Peyer's patch (tissue), 4 donors: ENCODE data around the gene MEF2C. TPM values are rescaled to one million over a fixed set of nuclear protein-coding genes. Genes with fewer than 3 reads are reported as not detected.
A peak's percentile ranks its signal among the peaks of the same experiment; 100 is the strongest.

Source experiments
- DNase-seq, 3 donors: peaks; one replicate each; pipeline ENCODE4 v3.0.0-alpha.2; 2017 to 2019
- H3K27ac ChIP-seq, 4 donors: fragments of 200-600 bp; sonication (generic); one replicate each; pipeline ENCODE4 v1.5.1; 2016 to 2019
- H3K27me3 ChIP-seq, 2 donors: fragments of 200-600 bp; sonication (generic); one replicate each; pipeline ENCODE4 v1.5.1; 2019
- H3K36me3 ChIP-seq, 3 donors: fragments of 200-600 bp; sonication (generic); one replicate each; pipeline ENCODE4 v1.5.1; 2016 to 2019
- H3K4me1 ChIP-seq, 4 donors: fragments of 200-600 bp; sonication (generic); one replicate each; pipeline ENCODE4 v1.5.1; 2016 to 2019
- H3K4me3 ChIP-seq, 4 donors: fragments of 200-600 bp; sonication (generic); 1 replicate in 3 of 4; 2 replicates in 1 of 4; pipeline ENCODE4 v1.5.1; 2016 to 2019; ENCODE audit warnings: mild to moderate bottlenecking in 1 of 4
- H3K9me3 ChIP-seq, 4 donors: fragments of 200-600 bp; sonication (generic); one replicate each; pipeline ENCODE4 v1.5.1; 2016 to 2019; ENCODE audit warnings: mild to moderate bottlenecking in 1 of 4
- CTCF ChIP-seq, 6 experiments: fragments of 450-650 bp in 4 of 6; fragments of 200-600 bp in 2 of 6; sonication (generic) in 1 of 6; IDR thresholded peaks; one replicate each; pipeline ENCODE4 v1.5.1; 2017 to 2019; ENCODE audit warnings: antibody characterized with exemption in 6 of 6, mild to moderate bottlenecking in 3 of 6, moderate library complexity in 1 of 6
- POLR2A ChIP-seq, 2 donors: fragments of 450-650 bp; IDR thresholded peaks; one replicate each; pipeline ENCODE4 v1.5.1; 2017; ENCODE audit warnings: antibody characterized with exemption in 2 of 2, mild to moderate bottlenecking in 2 of 2, moderate library complexity in 2 of 2
- total RNA-seq, 4 donors: library from RNA; depleted of rRNA; stranded (reverse); fragments of >200 nt; gene quantifications; one replicate each; pipeline ENCODE4 v1.1.0, GENCODE V29; 2016

Gene MEF2C
- total RNA-seq, 4 donors from 2014 or later, result 5.4 to 137 (median 14.4) TPM

- H3K27me3 ChIP-seq, result no peaks in the 10 kb centered on the region
- no peaks in the 10 kb centered on the region for H3K9me3 ChIP-seq
- no peak overlapping the region for H3K4me3 ChIP-seq
- peak overlapping the region in 2 of 4 donors; percentile 12 to 62 for H3K27ac ChIP-seq
- no peak for DNase-seq
- H3K4me1 ChIP-seq, result peaks cover 0 to 6% (median 0%) of the 10 kb centered on the region in 4 donors
- H3K36me3 ChIP-seq, result no peaks in the 10 kb centered on the region
- TF ChIP-seq CTCF (IDR thresholded peaks at IDR 0.05), result no peak
- no peak for TF ChIP-seq POLR2A (IDR thresholded peaks at IDR 0.05)
These were observed 62.4 kb downstream of the MEF2C start for GRCh38 chr5:88820581-88820980.

GRCh38 chr5:88819301-88819999 is 63.5 kb downstream of the MEF2C start:
- Histone ChIP-seq H3K36me3 (no peaks in the 10 kb centered on the region), H3K4me3 (no peak overlapping the region), H3K9me3 (no peaks in the 10 kb centered on the region), H3K4me1 (no peaks in the 10 kb centered on the region), H3K27ac (peak overlapping the region in 2 of 4 donors; percentile 12 to 57), H3K27me3 (no peaks in the 10 kb centered on the region)
- no peak for TF ChIP-seq POLR2A (IDR thresholded peaks at IDR 0.05)
- TF ChIP-seq CTCF (IDR thresholded peaks at IDR 0.05), result no peak
- no peak for DNase-seq

GRCh38 chr5:88818296-88818695 is 64.7 kb downstream of the MEF2C start:
- no peak for TF ChIP-seq CTCF (IDR thresholded peaks at IDR 0.05)
- TF ChIP-seq POLR2A (IDR thresholded peaks at IDR 0.05), result no peak
- DNase-seq, result no peak
- Histone ChIP-seq H3K27me3 (no peaks in the 10 kb centered on the region), H3K27ac (peak overlapping the region in 1 of 4 donors; percentile 57), H3K4me3 (no peak overlapping the region), H3K36me3 (no peaks in the 10 kb centered on the region), H3K9me3 (no peaks in the 10 kb centered on the region), H3K4me1 (no peaks in the 10 kb centered on the region)

GRCh38 chr5:88816195-88816594 is 66.8 kb downstream of the MEF2C start:
- no peak for DNase-seq
- Histone ChIP-seq H3K4me3 (no peak overlapping the region), H3K4me1 (no peaks in the 10 kb centered on the region), H3K9me3 (no peaks in the 10 kb centered on the region), H3K36me3 (no peaks in the 10 kb centered on the region), H3K27ac (no peak overlapping the region), H3K27me3 (no peaks in the 10 kb centered on the region)
- TF ChIP-seq CTCF (IDR thresholded peaks at IDR 0.05) (no peak), POLR2A (IDR thresholded peaks at IDR 0.05) (no peak)

- Histone ChIP-seq H3K27me3 (no peaks in the 10 kb centered on the region), H3K27ac (no peak overlapping the region), H3K4me1 (no peaks in the 10 kb centered on the region), H3K4me3 (no peak overlapping the region), H3K9me3 (no peaks in the 10 kb centered on the region), H3K36me3 (no peaks in the 10 kb centered on the region)
- no peak for TF ChIP-seq POLR2A (IDR thresholded peaks at IDR 0.05)
- no peak for TF ChIP-seq CTCF (IDR thresholded peaks at IDR 0.05)
- DNase-seq, result no peak
These were observed 67.8 kb downstream of the MEF2C start for GRCh38 chr5:88815050-88815789.
